ENCODE results near the gene LYZL6.
"Not testable (repeated sequence)": the region's sequence is repeated elsewhere in the genome, so short reads cannot be mapped to it uniquely, and the experiment has no call there.

- TF ChIP-seq POLR2A (IDR thresholded peaks at IDR 0.05; ENCODE audit: extremely low read depth, insufficient read length); CTCF (IDR thresholded peaks at IDR 0.05; ENCODE audit: low read depth, low read length); MAX (IDR thresholded peaks at IDR 0.05; ENCODE audit: low read depth, low read length): not testable (repeated sequence)
Measured at GRCh38 chr17:35897772-35898171, 45.7 kb downstream of the LYZL6 start.
